H1 (cell line): ENCODE data around the gene C18orf63. TPM values are rescaled to one million over a fixed set of nuclear protein-coding genes. Genes with fewer than 3 reads are reported as not detected.

ENCODE experiments used
- CTCF ChIA-PET: fragments of 300-600 bp; sonication (Branson Sonifier 250); formaldehyde crosslinking; loops from one replicate; lab custom pipeline; 2021; ENCODE audit not compliant: partially characterized antibody; lab: Charles Lee
- POLR2A ChIA-PET: fragments of 300-600 bp; sonication (Branson Sonifier 250); formaldehyde crosslinking; loops from one replicate; lab custom pipeline; 2021; ENCODE audit warnings: inconsistent platforms; ENCODE audit not compliant: partially characterized antibody; lab: Charles Lee
- DNase-seq, 2 experiments: peaks; one replicate each; pipeline versions ENCODE4 v3.0.0 to v3.0.0-alpha.2; 2010 to 2022; ENCODE audit warnings: low spot score in 2 of 2, low read depth in 1 of 2, mixed read lengths in 1 of 2
- FAIRE-seq: peaks from 2 replicates; lab custom pipeline; 2011; peaks lifted over from hg19 to GRCh38; lab: Jason Lieb, UNC
- H2AFZ ChIP-seq: 2 replicates; pipeline ENCODE4 v1.8.1; 2012; ENCODE audit warnings: low read length, inconsistent platforms
- H2AK5ac ChIP-seq: 2 replicates; pipeline ENCODE4 v1.6.1; 2013; ENCODE audit warnings: low read depth, low read length
- H2BK120ac ChIP-seq: replicated peaks from 2 replicates; pipeline ENCODE3; 2013; ENCODE audit warnings: low read depth, low read length, inconsistent platforms
- H2BK12ac ChIP-seq: 2 replicates; pipeline ENCODE4 v1.6.1; 2013; ENCODE audit warnings: low read depth, low read length
- H2BK15ac ChIP-seq: 2 replicates; pipeline ENCODE4 v1.6.1; 2013; ENCODE audit warnings: low read length
- H2BK20ac ChIP-seq: 2 replicates; pipeline ENCODE4 v1.6.1; 2013; ENCODE audit warnings: low read length
- H2BK5ac ChIP-seq: 2 replicates; pipeline ENCODE4 v1.6.1; 2013; ENCODE audit warnings: low read depth, low read length
- H3K14ac ChIP-seq: 2 replicates; pipeline ENCODE4 v1.6.1; 2013; ENCODE audit warnings: inconsistent platforms; ENCODE audit not compliant: insufficient read length
- H3K18ac ChIP-seq: 2 replicates; pipeline ENCODE4 v1.6.1; 2013; ENCODE audit warnings: low read length; ENCODE audit errors: extremely low read depth
- H3K23ac ChIP-seq: 2 replicates; pipeline ENCODE4 v1.6.1; 2013; ENCODE audit warnings: inconsistent platforms; ENCODE audit not compliant: insufficient read length
- H3K23me2 ChIP-seq: 2 replicates; pipeline ENCODE4 v1.6.1; 2013; ENCODE audit warnings: low read depth, low read length
- H3K27ac ChIP-seq: 2 replicates; pipeline ENCODE4 v1.6.1; 2011; ENCODE audit warnings: low read depth, low read length, inconsistent platforms
- H3K27me3 ChIP-seq, 4 experiments: replicated peaks in 1 of 4; 1 replicate in 1 of 4; 2 replicates in 3 of 4; pipeline versions ENCODE4 v1.6.1 to v1.8.1; 2011 to 2013; ENCODE audit warnings: low read length in 3 of 4, mild to moderate bottlenecking in 3 of 4, inconsistent platforms in 2 of 4, mixed read lengths in 2 of 4, moderate library complexity in 1 of 4; ENCODE audit not compliant: control insufficient read depth in 3 of 4, insufficient read depth in 3 of 4; ENCODE audit errors: extremely low read depth in 1 of 4
- H3K36me3 ChIP-seq, 4 experiments: 2 replicates each; pipeline versions ENCODE4 v1.6.1 to v1.8.1; 2011 to 2013; ENCODE audit warnings: mild to moderate bottlenecking in 4 of 4, low read length in 3 of 4, moderate library complexity in 2 of 4, control low read depth in 1 of 4, inconsistent platforms in 1 of 4; ENCODE audit not compliant: insufficient read depth in 4 of 4, control insufficient read depth in 2 of 4
- H3K4ac ChIP-seq: replicated peaks from 2 replicates; pipeline ENCODE3; 2013; ENCODE audit warnings: low read length, low read depth, mixed read lengths, inconsistent platforms; ENCODE audit not compliant: insufficient read length
- H3K4me1 ChIP-seq, 4 experiments: replicated peaks in 1 of 4; 1 replicate in 1 of 4; 2 replicates in 3 of 4; pipeline versions ENCODE4 v1.6.1 to v1.8.1; 2011 to 2013; ENCODE audit warnings: low read length in 3 of 4, inconsistent platforms in 2 of 4, mixed read lengths in 1 of 4; ENCODE audit not compliant: insufficient read depth in 4 of 4, control insufficient read depth in 3 of 4
- H3K4me2 ChIP-seq, 2 experiments: 2 replicates each; pipeline versions ENCODE4 v1.6.1 to v1.8.1; 2011 to 2013; ENCODE audit warnings: low read depth in 2 of 2, low read length in 2 of 2, control low read depth in 1 of 2, inconsistent platforms in 1 of 2, mild to moderate bottlenecking in 1 of 2; ENCODE audit not compliant: insufficient read depth in 1 of 2
- H3K4me3 ChIP-seq, 4 experiments: fragments of 200-600, 300-600 bp in 1 of 4; sonication (generic), shearing (Covaris generic), sonication (Bioruptor Twin) in 1 of 4; 2 replicates each; pipeline versions ENCODE4 v1.5.1 to v1.8.1; 2011 to 2016; ENCODE audit warnings: low read length in 4 of 4, low read depth in 3 of 4, control low read depth in 2 of 4, inconsistent platforms in 2 of 4, mild to moderate bottlenecking in 2 of 4, mixed read lengths in 1 of 4, moderate library complexity in 1 of 4; ENCODE audit not compliant: insufficient read depth in 2 of 4; ENCODE audit errors: extremely low read depth in 1 of 4
- H3K56ac ChIP-seq: replicated peaks from 2 replicates; pipeline ENCODE3; 2013; ENCODE audit warnings: low read depth, mild to moderate bottlenecking, mixed read lengths, low read length, inconsistent platforms; ENCODE audit not compliant: insufficient read length
- H3K79me1 ChIP-seq: 2 replicates; pipeline ENCODE4 v1.6.1; 2013; ENCODE audit warnings: low read depth, low read length, control low read depth
- H3K79me2 ChIP-seq, 2 experiments: 2 replicates each; pipeline versions ENCODE4 v1.6.1 to v1.8.1; 2012 to 2013; ENCODE audit warnings: low read length in 2 of 2, mild to moderate bottlenecking in 2 of 2, inconsistent platforms in 1 of 2; ENCODE audit not compliant: insufficient read depth in 2 of 2, control insufficient read depth in 1 of 2
- H3K9ac ChIP-seq, 4 experiments: replicated peaks in 1 of 4; 1 replicate in 1 of 4; 2 replicates in 3 of 4; pipeline versions ENCODE4 v1.6.1 to v1.8.1; 2011 to 2013; ENCODE audit warnings: low read depth in 3 of 4, low read length in 3 of 4, control low read depth in 2 of 4, mild to moderate bottlenecking in 2 of 4, moderate library complexity in 2 of 4, inconsistent platforms in 1 of 4; ENCODE audit errors: extremely low read depth in 1 of 4
- H3K9me3 ChIP-seq, 2 experiments: 2 replicates each; pipeline versions ENCODE4 v1.6.1 to v1.8.1; 2012 to 2013; ENCODE audit warnings: mild to moderate bottlenecking in 2 of 2, moderate library complexity in 2 of 2, control low read depth in 1 of 2, inconsistent platforms in 1 of 2, low read depth in 1 of 2, low read length in 1 of 2, mixed read lengths in 1 of 2; ENCODE audit not compliant: insufficient read depth in 2 of 2
- H4K20me1 ChIP-seq, 2 experiments: replicated peaks in 1 of 2; 2 replicates each; pipeline versions ENCODE3 to v1.8.1; 2011 to 2013; ENCODE audit warnings: inconsistent platforms in 2 of 2, low read length in 2 of 2, mild to moderate bottlenecking in 1 of 2; ENCODE audit not compliant: insufficient read depth in 2 of 2, control insufficient read depth in 1 of 2
- H4K5ac ChIP-seq: 2 replicates; pipeline ENCODE4 v1.6.1; 2013; ENCODE audit warnings: low read length, low read depth, mixed read lengths, inconsistent platforms; ENCODE audit not compliant: insufficient read length
- H4K8ac ChIP-seq: 2 replicates; pipeline ENCODE4 v1.8.0; 2013; ENCODE audit warnings: mild to moderate bottlenecking, moderate library complexity, low read length, inconsistent platforms; ENCODE audit not compliant: insufficient read depth; ENCODE audit errors: extremely low read depth
- H4K91ac ChIP-seq: replicated peaks from 2 replicates; pipeline ENCODE3; 2013; ENCODE audit warnings: low read length, mixed read lengths, inconsistent platforms; ENCODE audit not compliant: insufficient read length
- CTCF ChIP-seq, 3 experiments: IDR thresholded peaks; 1 replicate in 2 of 3; 2 replicates in 1 of 3; pipeline versions ENCODE4 v1.5.1 to v1.6.1; 2011; ENCODE audit warnings: low read length in 3 of 3, mild to moderate bottlenecking in 3 of 3, inconsistent platforms in 2 of 3, low read depth in 1 of 3, moderate library complexity in 1 of 3; ENCODE audit not compliant: insufficient read depth in 1 of 3; ENCODE audit errors: control extremely low read depth in 1 of 3
- EP300 ChIP-seq, 2 experiments: IDR thresholded peaks; 1 replicate in 1 of 2; 2 replicates in 1 of 2; pipeline ENCODE4 v1.6.1; 2011 to 2012; ENCODE audit warnings: low read depth in 2 of 2, low read length in 2 of 2, mild to moderate bottlenecking in 2 of 2, borderline replicate concordance in 1 of 2, inconsistent platforms in 1 of 2, moderate library complexity in 1 of 2
- TEAD4 ChIP-seq: IDR thresholded peaks from 2 replicates; pipeline ENCODE4 v1.6.1; 2012; ENCODE audit warnings: low read depth, low read length, inconsistent platforms, mixed read lengths
- WGBS, 2 experiments: shearing (Covaris generic) in 1 of 2; methylation state at CpG; one replicate each; pipeline versions ENCODE4 v1.1.6 to v1.1.7; 2013 to 2015; ENCODE audit warnings: low lambda C conversion rate in 2 of 2, mixed read lengths in 2 of 2, inconsistent platforms in 1 of 2, low coverage in 1 of 2, missing lambda C conversion rate in 1 of 2; ENCODE audit not compliant: insufficient replicate concordance in 2 of 2, insufficient coverage in 1 of 2, insufficient read length in 1 of 2; ENCODE audit errors: extremely low coverage in 1 of 2, missing lambda C conversion rate in 1 of 2; 5-methylcytosine and 5-hydroxymethylcytosine counted together
- polyA plus RNA-seq, 7 experiments: library from polyadenylated mRNA; depleted of rRNA in 3 of 7; stranded (reverse) in 5 of 7; unstranded in 2 of 7; fragments of >200 nt in 5 of 7; fragments of 200-250 nt in 2 of 7; gene quantifications; 1 replicate in 5 of 7; 2 replicates in 1 of 7; 4 replicates in 1 of 7; pipeline versions ENCODE4 v1.2.1 to v1.2.3, GENCODE V29; 2011 to 2013; ENCODE audit warnings: missing spikeins in 2 of 7, mixed read lengths in 2 of 7
- total RNA-seq: library from RNA; stranded (reverse); fragmentation: NEBNext Ultra II Directional; extraction: Animal tissue kit (Norgen Biotek cat#: 25700); gene quantifications from 2 replicates; pipeline ENCODE4 v1.2.1, GENCODE V29; 2021
- TF ChIP-seq, protein P1 (sequence below): IDR thresholded peaks from 2 replicates; pipeline ENCODE4 v1.6.1; 2011; ENCODE audit warnings: low read length, improper control_type of control experiment

C18orf63 gene
- total and polyA plus RNA-seq, 2 of the 8 experiments (the other 6 are each of a cell fraction or from before 2014, with no cell fraction given), result not detected

DNA sequence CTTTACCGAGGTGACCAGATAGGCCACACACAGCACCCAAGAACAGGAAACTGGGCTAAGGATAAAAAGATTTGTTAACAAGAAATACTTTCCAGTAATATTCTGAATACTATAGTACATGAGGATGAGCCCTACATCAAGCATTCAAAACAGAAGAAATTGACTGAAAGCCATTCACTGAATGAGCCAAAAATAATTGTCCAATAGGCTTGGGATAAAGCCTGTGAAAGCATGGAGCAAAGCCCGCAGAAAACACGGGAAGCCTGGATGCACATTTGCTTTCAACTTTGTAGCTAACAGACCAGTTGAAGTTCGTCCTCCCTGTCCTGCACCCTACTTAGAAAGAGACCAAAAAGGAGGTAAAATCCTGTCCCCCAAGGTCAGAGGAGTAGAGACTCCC is 85.2 kb downstream of the C18orf63 start:
- H4K5ac ChIP-seq, result no peak overlapping the region
- H3K4me1 ChIP-seq, result no peaks in the 10 kb centered on the region; a peak in 1 of 7 replicates
- H3K23me2 ChIP-seq, result no peaks in the 10 kb centered on the region
- 91% methylated on average over 4 of the region's 4 CpGs; no CpG with 5 or more reads in 1 of the 2 experiments for WGBS, 2 experiments
- no peak overlapping the region for H2BK5ac ChIP-seq
- H4K8ac ChIP-seq, result no peak overlapping the region
- no peak overlapping the region for H2BK120ac ChIP-seq
- no peak overlapping the region for H2AFZ ChIP-seq
- POLR2A ChIA-PET, result no interaction called here
- no peaks in the 10 kb centered on the region for H3K36me3 ChIP-seq
- CTCF ChIA-PET, result interaction anchor here (0.9 to 1.7 kb wide), 3 partner anchors 10 to 75 kb away, joined by 3 to 4 read pairs (median 3); no protein-coding TSS in a partner anchor
- no peak overlapping the region for H3K9ac ChIP-seq
- no peaks in the 10 kb centered on the region for H3K79me2 ChIP-seq
- H2BK12ac ChIP-seq, result no peak overlapping the region
- no peak overlapping the region for H4K91ac ChIP-seq
- no peak overlapping the region for H3K14ac ChIP-seq
- no peak overlapping the region for H3K4me2 ChIP-seq
- no peak overlapping the region for H3K56ac ChIP-seq
- H4K20me1 ChIP-seq, result no peaks in the 10 kb centered on the region
- FAIRE-seq, result no peak
- no peak overlapping the region for H2BK15ac ChIP-seq
- no peaks in the 10 kb centered on the region for H3K9me3 ChIP-seq
- H3K79me1 ChIP-seq, result no peaks in the 10 kb centered on the region
- H2BK20ac ChIP-seq, result no peak overlapping the region
- H3K18ac ChIP-seq, result no peak overlapping the region
- H3K27ac ChIP-seq, result no peak overlapping the region
- no peaks in the 10 kb centered on the region for H3K27me3 ChIP-seq
- no peak overlapping the region for H2AK5ac ChIP-seq
- DNase-seq, result no peak
- H3K4me3 ChIP-seq, result no peak overlapping the region
- H3K23ac ChIP-seq, result no peak overlapping the region
- H3K4ac ChIP-seq, result no peak overlapping the region
- TF ChIP-seq, protein P1, sequence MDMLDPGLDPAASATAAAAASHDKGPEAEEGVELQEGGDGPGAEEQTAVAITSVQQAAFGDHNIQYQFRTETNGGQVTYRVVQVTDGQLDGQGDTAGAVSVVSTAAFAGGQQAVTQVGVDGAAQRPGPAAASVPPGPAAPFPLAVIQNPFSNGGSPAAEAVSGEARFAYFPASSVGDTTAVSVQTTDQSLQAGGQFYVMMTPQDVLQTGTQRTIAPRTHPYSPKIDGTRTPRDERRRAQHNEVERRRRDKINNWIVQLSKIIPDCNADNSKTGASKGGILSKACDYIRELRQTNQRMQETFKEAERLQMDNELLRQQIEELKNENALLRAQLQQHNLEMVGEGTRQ, result no peak
- TF ChIP-seq TEAD4, result no peak
- TF ChIP-seq EP300 (IDR thresholded peaks at IDR 0.05; ENCODE audit: borderline replicate concordance in 1 of 2, low read depth in 2 of 2, low read length in 2 of 2), result no peak
- no peak for TF ChIP-seq CTCF (IDR thresholded peaks at IDR 0.05; ENCODE audit: control extremely low read depth in 1 of 3, insufficient read depth in 1 of 3, low read depth in 1 of 3, low read length in 3 of 3)
